Lower leg skin (tissue), 4 donors: ENCODE results near the gene PRR35. TPM values are rescaled to one million over a fixed set of nuclear protein-coding genes. Genes with fewer than 3 reads are reported as not detected.

ENCODE experiments used
- DNase-seq, 2 donors: peaks; one replicate each; pipeline ENCODE4 v3.0.0-alpha.2; 2019; ENCODE audit warnings: low spot score in 2 of 2
- H3K4me3 ChIP-seq: fragments of 200-600 bp; sonication (generic); 2 replicates; pipeline ENCODE4 v1.5.1; 2017; ENCODE audit warnings: mild to moderate bottlenecking, low read depth; ENCODE audit not compliant: poor library complexity, severe bottlenecking
- POLR2A ChIP-seq, 2 donors: fragments of 450-650 bp; IDR thresholded peaks; one replicate each; pipeline ENCODE4 v1.6.1; 2016 to 2017; ENCODE audit warnings: antibody characterized with exemption in 2 of 2, mild to moderate bottlenecking in 1 of 2, moderate library complexity in 1 of 2
- WGBS, 2 donors: methylation state at CpG; one replicate each; pipeline ENCODE4 v1.1.5; 2018; 5-methylcytosine and 5-hydroxymethylcytosine counted together
- intact Hi-C: fragments of 100-400 bp; cut with DNase I; formaldehyde crosslinking; loops from one replicate; pipeline ENCODE4 v1.15.0; 2023; ENCODE audit warnings: low total_unique reads
- total RNA-seq, 4 donors: library from RNA; depleted of rRNA; stranded (reverse); fragments of >200 nt; gene quantifications; one replicate each; pipeline ENCODE4 v1.1.0, GENCODE V29; 2016
- TF ChIP-seq, protein P1 (sequence below), 3 donors: fragments of 450-650 bp; IDR thresholded peaks; one replicate each; pipeline ENCODE4 v1.5.1; 2016; ENCODE audit warnings: antibody characterized with exemption in 3 of 3, mild to moderate bottlenecking in 3 of 3, moderate library complexity in 2 of 3

Gene PRR35
- total RNA-seq, 4 donors from 2014 or later = not detected

- intact Hi-C loops = no loop called here
- TF ChIP-seq POLR2A (IDR thresholded peaks at IDR 0.05) = no peak
- TF ChIP-seq, protein P1, sequence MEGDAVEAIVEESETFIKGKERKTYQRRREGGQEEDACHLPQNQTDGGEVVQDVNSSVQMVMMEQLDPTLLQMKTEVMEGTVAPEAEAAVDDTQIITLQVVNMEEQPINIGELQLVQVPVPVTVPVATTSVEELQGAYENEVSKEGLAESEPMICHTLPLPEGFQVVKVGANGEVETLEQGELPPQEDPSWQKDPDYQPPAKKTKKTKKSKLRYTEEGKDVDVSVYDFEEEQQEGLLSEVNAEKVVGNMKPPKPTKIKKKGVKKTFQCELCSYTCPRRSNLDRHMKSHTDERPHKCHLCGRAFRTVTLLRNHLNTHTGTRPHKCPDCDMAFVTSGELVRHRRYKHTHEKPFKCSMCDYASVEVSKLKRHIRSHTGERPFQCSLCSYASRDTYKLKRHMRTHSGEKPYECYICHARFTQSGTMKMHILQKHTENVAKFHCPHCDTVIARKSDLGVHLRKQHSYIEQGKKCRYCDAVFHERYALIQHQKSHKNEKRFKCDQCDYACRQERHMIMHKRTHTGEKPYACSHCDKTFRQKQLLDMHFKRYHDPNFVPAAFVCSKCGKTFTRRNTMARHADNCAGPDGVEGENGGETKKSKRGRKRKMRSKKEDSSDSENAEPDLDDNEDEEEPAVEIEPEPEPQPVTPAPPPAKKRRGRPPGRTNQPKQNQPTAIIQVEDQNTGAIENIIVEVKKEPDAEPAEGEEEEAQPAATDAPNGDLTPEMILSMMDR (IDR thresholded peaks at IDR 0.05) = no peak
- WGBS, 2 donors = 70 to 74% methylated on average over 28 to 31 of the region's 32 CpGs
- H3K4me3 ChIP-seq = no peak overlapping the region
- DNase-seq = no peak
Observed at GRCh38 chr16:555528-556473, 4.4 kb upstream of the PRR35 start.

- H3K4me3 ChIP-seq = no peak overlapping the region
- WGBS, 2 donors = 86 to 88% methylated on average over 16 to 31 of the region's 32 CpGs
- intact Hi-C loops = no loop called here
- TF ChIP-seq, protein P1 (IDR thresholded peaks at IDR 0.05) = no peak
- TF ChIP-seq POLR2A (IDR thresholded peaks at IDR 0.05) = no peak
- no peak for DNase-seq
Observed at GRCh38 chr16:556474-557173, 3.6 kb upstream of the PRR35 start.

DNA sequence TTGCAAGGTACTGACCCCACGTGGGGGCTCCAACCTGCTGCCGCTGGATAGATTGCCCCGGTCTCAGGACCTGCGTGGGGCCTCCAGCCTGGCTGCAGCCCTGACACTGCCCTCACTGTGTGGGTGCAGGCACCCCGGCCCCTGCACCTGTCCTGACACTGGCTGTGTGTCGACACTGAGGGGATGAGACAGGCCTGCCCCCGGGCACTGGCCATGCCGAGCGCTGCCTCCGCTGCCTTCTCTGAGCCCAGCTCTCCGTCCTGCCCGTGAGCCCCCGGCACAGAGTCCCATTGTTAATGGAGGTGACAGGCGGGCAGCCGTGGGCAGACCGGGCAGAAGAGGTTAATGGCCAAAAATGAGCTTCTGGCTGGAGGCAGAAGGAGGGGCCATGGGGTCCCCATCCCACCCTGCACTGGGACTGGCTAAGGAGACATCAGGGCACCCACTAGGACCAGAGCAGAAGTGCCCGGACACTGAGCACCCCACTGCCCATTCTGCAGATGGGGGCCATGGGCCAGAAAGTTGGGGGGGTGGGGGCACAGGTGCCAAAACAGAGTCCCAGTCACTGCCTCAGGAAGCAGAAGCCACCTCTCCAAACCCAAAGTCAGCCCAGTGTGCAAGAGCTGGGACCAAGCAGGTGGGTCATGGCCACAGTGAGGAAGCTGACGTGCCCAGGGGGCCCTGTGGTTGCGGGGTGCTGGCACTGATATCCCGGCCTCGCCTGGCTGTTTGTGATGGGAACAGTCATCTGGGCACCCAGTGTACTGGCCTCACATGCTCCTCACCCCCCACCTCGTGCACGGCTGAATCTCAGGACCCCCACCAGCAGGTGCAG, 2.5 kb upstream of the PRR35 start:
- no peak overlapping the region for H3K4me3 ChIP-seq
- intact Hi-C loops = no loop called here
- TF ChIP-seq, protein P1 (IDR thresholded peaks at IDR 0.05) = no peak
- TF ChIP-seq POLR2A (IDR thresholded peaks at IDR 0.05) = no peak
- DNase-seq = no peak
- 78 to 84% methylated on average over 10 to 18 of the region's 23 CpGs for WGBS, 2 donors

- no peak overlapping the region for H3K4me3 ChIP-seq
- intact Hi-C loops = no loop called here
- no peak for TF ChIP-seq POLR2A (IDR thresholded peaks at IDR 0.05)
- TF ChIP-seq, protein P1 (IDR thresholded peaks at IDR 0.05) = no peak
- WGBS, 2 donors = 50 to 61% methylated on average over 20 to 21 of the region's 22 CpGs
- DNase-seq = no peak
Observed at GRCh38 chr16:558298-559020, 1.7 kb upstream of the PRR35 start.

DNA sequence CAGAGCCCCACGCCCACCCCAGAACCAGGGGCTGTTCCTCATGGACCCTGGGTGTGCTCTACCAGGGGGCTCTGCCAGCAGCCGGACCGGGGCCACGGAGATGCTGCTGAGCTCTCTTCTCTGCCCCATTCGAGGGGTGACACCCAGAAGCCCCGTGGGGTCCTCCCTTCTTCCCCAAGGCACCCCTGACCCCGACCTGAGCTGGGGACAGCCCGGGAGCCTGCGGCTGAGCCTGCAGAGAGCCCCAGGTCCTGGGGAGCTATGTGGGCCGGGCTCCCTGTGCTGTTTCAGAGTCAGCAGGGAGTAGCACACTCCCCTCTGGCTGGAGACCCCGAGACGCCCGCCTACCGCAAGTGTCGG, 1.2 kb upstream of the PRR35 start:
- intact Hi-C loops = no loop called here
- no peak overlapping the region for H3K4me3 ChIP-seq
- no peak for TF ChIP-seq POLR2A (IDR thresholded peaks at IDR 0.05)
- TF ChIP-seq, protein P1 (IDR thresholded peaks at IDR 0.05) = no peak
- 68 to 80% methylated on average over 1 to 8 of the region's 15 CpGs for WGBS, 2 donors
- no peak for DNase-seq
